ENCODE data around the gene MACROD2. TPM values are rescaled to one million over a fixed set of nuclear protein-coding genes. Genes with fewer than 3 reads are reported as not detected.
A peak's percentile ranks its signal among the peaks of the same experiment; 100 is the strongest.

Gene MACROD2
- total RNA-seq, 2 donors from 2014 or later = 8.3 to 21.8 TPM

- ATAC-seq (no peak), DNase-seq (no peak)
- intact Hi-C loops (cut with DNase I) = no loop called here
- Histone ChIP-seq H3K27me3 (no peaks in the 10 kb centered on the region), H3K27ac (no peak overlapping the region), H3K4me1 (no peaks in the 10 kb centered on the region), H3K9me3 (no peaks in the 10 kb centered on the region), H3K36me3 (replicated peaks in 1 of 2; ENCODE audit: insufficient read depth in 1 of 2, low read depth in 2 of 2) (no peaks in the 10 kb centered on the region), H3K4me3 (no peak overlapping the region)
- WGBS, 2 donors = 88 to 100% methylated on average over 1 of the region's 1 CpG
- TF ChIP-seq, protein P1, sequence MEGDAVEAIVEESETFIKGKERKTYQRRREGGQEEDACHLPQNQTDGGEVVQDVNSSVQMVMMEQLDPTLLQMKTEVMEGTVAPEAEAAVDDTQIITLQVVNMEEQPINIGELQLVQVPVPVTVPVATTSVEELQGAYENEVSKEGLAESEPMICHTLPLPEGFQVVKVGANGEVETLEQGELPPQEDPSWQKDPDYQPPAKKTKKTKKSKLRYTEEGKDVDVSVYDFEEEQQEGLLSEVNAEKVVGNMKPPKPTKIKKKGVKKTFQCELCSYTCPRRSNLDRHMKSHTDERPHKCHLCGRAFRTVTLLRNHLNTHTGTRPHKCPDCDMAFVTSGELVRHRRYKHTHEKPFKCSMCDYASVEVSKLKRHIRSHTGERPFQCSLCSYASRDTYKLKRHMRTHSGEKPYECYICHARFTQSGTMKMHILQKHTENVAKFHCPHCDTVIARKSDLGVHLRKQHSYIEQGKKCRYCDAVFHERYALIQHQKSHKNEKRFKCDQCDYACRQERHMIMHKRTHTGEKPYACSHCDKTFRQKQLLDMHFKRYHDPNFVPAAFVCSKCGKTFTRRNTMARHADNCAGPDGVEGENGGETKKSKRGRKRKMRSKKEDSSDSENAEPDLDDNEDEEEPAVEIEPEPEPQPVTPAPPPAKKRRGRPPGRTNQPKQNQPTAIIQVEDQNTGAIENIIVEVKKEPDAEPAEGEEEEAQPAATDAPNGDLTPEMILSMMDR (IDR thresholded peaks at IDR 0.05) = no peak
- no peak for TF ChIP-seq POLR2A (IDR thresholded peaks at IDR 0.05)
Measured at GRCh38 chr20:15113144-15113773, 1117.9 kb downstream of the MACROD2 start.

DNA sequence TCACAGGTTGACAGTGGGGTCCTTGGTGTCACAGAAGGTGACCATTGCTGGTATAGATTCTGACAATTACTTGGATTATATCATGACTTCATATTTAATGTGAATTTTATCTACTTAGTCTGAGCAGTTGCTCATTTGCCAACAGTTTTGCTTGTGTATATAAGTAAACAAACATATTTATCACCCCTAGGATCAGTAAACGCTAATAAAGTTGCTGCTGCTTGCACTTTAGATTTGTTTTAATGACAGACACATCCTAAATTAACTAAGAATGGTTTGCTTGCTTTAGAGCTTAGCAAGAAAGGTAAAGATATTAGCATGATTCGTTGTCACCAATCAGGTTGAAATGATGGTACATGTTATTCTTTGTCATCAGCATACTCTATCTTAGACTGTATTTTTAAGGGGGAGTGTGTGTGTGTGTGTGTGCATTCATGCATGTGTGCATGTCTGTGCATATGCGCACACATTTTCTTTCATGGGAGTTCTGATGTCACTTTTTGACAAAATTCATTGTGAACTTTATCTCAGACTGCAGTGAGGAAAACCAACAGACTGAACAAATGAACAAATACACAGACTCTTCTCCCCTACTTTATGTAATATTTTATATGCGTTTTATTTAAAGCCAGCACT is 1124.7 kb downstream of the MACROD2 start:
- H3K9me3 ChIP-seq = no peaks in the 10 kb centered on the region
- H3K27ac ChIP-seq = no peak overlapping the region
- ATAC-seq (no peak), DNase-seq (no peak)
- no peaks in the 10 kb centered on the region for H3K36me3 ChIP-seq (replicated peaks in 1 of 2; ENCODE audit: insufficient read depth in 1 of 2, low read depth in 2 of 2)
- intact Hi-C loops (cut with DNase I) = no loop called here
- TF ChIP-seq, protein P1 (IDR thresholded peaks at IDR 0.05) = no peak
- TF ChIP-seq POLR2A (IDR thresholded peaks at IDR 0.05) = no peak
- no peaks in the 10 kb centered on the region for H3K4me1 ChIP-seq
- H3K4me3 ChIP-seq = no peak overlapping the region
- no peaks in the 10 kb centered on the region for H3K27me3 ChIP-seq
- WGBS, 2 donors = 61 to 67% methylated on average over 4 of the region's 4 CpGs

DNA sequence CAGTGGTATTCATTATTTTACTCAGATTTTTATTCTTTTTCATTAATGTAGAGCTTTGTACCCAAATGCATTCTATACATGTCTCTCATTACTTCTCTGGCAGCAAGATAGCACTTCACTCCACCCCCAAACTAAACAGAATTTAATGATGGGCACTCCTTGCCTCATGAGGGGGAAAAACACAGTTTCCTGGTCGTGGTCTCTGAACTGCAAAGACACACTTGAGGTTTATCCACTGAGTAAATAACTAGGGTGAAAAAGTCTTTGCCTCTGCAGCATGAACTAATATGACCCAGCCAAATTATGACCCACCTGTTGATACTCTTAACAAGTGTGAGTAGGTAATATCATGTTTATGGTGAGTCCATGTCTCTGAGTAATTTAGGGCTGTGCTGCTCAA is 1127.3 kb downstream of the MACROD2 start:
- intact Hi-C loops (cut with DNase I) = no loop called here
- H3K27me3 ChIP-seq = no peaks in the 10 kb centered on the region
- TF ChIP-seq, protein P1 (IDR thresholded peaks at IDR 0.05) = no peak
- no peak for TF ChIP-seq POLR2A (IDR thresholded peaks at IDR 0.05)
- DNase-seq = no peak
- no peaks in the 10 kb centered on the region for H3K9me3 ChIP-seq
- no peak overlapping the region for H3K4me3 ChIP-seq
- H3K27ac ChIP-seq = no peak overlapping the region
- no peaks in the 10 kb centered on the region for H3K36me3 ChIP-seq (replicated peaks in 1 of 2; ENCODE audit: insufficient read depth in 1 of 2, low read depth in 2 of 2)
- ATAC-seq = no peak
- 61 to 70% methylated on average over 1 of the region's 1 CpG for WGBS, 2 donors
- no peaks in the 10 kb centered on the region for H3K4me1 ChIP-seq

- Histone ChIP-seq H3K27me3 (no peaks in the 10 kb centered on the region), H3K27ac (no peak overlapping the region), H3K36me3 (replicated peaks in 1 of 2; ENCODE audit: insufficient read depth in 1 of 2, low read depth in 2 of 2) (no peaks in the 10 kb centered on the region), H3K4me1 (no peaks in the 10 kb centered on the region), H3K9me3 (no peaks in the 10 kb centered on the region), H3K4me3 (no peak overlapping the region)
- intact Hi-C loops (cut with DNase I) = no loop called here
- TF ChIP-seq POLR2A (IDR thresholded peaks at IDR 0.05) = no peak
- no peak for ATAC-seq
- WGBS, 2 donors = 75 to 79% methylated on average over 2 of the region's 2 CpGs
- DNase-seq = no peak
Measured at GRCh38 chr20:15131176-15131575, 1135.9 kb downstream of the MACROD2 start.

DNA sequence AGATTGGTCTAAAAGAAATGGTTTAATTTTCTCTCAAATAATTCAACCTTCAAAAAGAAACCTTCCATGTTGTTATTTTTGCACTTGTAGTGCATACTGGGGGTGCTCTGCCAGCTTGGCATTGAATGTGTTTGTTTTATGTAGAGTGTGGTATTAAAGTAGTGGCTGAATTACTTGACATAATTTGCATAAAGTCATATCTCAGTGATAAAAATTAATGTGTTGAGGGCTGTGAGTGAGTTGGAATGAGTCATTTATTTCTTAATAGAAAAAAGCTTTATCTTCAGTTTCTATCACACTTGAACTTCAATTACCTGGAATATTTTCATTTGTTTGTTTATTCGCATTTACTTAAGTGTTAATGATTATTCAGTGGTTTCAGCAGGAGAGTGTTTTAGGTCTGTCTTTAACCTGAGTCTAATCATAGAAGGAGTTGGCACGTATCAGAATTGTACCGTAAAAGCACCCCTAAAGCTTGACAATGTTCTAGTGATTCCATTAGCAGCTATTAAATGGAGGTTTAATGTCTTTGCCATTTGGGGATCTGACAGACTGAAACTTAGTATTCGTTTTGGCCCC is 1143.3 kb downstream of the MACROD2 start:
- Histone ChIP-seq H3K27me3 (no peaks in the 10 kb centered on the region), H3K9me3 (no peaks in the 10 kb centered on the region), H3K4me3 (no peak overlapping the region), H3K27ac (peak overlapping the region in 3 of 4 donors; percentile 10 to 46 (median 38)), H3K4me1 (peaks cover 31% of the 10 kb centered on the region), H3K36me3 (replicated peaks in 1 of 2; ENCODE audit: insufficient read depth in 1 of 2, low read depth in 2 of 2) (no peaks in the 10 kb centered on the region)
- DNase-seq = peak in 1 of 4 donors; percentile 10
- ATAC-seq = peak; percentile 69
- TF ChIP-seq, protein P1 (IDR thresholded peaks at IDR 0.05) = no peak
- TF ChIP-seq POLR2A (IDR thresholded peaks at IDR 0.05) = no peak
- intact Hi-C loops (cut with DNase I) = no loop called here
- WGBS, 2 donors = 15 to 24% methylated on average over 4 of the region's 4 CpGs

Measured in body of pancreas (tissue), 4 donors.